ENCODE measurements around the gene CLCF1.

CLCF1 gene

GRCh38 chr11:67355023-67355793 lies 18.2 kb downstream of the CLCF1 start:
- TF ChIP-seq, protein P1, sequence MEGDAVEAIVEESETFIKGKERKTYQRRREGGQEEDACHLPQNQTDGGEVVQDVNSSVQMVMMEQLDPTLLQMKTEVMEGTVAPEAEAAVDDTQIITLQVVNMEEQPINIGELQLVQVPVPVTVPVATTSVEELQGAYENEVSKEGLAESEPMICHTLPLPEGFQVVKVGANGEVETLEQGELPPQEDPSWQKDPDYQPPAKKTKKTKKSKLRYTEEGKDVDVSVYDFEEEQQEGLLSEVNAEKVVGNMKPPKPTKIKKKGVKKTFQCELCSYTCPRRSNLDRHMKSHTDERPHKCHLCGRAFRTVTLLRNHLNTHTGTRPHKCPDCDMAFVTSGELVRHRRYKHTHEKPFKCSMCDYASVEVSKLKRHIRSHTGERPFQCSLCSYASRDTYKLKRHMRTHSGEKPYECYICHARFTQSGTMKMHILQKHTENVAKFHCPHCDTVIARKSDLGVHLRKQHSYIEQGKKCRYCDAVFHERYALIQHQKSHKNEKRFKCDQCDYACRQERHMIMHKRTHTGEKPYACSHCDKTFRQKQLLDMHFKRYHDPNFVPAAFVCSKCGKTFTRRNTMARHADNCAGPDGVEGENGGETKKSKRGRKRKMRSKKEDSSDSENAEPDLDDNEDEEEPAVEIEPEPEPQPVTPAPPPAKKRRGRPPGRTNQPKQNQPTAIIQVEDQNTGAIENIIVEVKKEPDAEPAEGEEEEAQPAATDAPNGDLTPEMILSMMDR (conservative IDR thresholded peaks at IDR 0.05; ENCODE audit: control insufficient read depth, insufficient read depth, low read depth, low read length): no peak

DNA sequence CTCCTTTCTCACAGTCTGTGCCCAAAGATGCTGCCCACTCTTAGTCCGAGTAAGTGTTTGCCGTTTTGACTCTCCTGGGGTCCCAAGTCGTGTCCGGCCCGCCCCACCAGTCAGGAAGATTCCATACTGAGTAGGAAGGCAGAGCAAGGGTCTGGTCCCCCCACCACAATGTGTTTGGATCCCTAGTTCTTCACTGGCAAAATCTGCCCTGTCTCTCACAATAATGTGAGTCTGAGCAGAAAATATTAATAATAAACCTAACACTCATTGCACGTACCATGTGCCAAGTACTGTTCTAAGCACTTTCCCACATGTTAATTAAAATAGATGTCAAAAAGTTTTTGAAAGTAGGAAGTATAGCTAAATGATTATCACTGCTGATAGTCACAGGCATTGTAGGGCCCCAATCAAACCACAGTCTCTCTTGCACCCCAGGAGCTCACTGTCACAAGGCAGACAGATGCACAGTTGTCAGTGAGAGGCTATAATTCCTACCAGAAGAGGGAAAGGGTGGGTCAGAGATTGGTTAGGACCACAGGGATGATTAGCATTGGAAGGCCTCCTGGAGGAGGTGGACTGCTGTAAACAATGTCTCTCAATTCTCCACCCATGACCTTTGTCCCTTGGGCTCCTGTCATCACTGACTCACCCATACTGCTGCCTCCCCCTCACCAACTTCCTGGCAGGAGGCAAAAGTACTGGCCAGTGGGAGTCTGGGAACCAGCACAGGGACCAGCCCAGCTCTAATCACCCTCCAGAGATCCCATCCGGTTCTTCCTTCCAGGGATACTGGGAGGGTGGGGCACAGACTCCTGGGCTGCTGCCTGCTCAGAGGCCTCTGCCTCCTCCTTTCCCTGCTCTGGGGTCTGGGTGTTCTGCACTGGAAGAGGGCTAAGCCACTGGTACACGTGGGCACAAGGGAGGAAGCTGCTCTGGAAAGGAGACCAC lies 19.0 kb downstream of the CLCF1 start:
- H3K4me3 ChIP-seq (ENCODE audit: control insufficient read depth, low read depth, low read length): peak overlapping the region; percentile 75
- TF ChIP-seq, protein P1 (conservative IDR thresholded peaks at IDR 0.05; ENCODE audit: control insufficient read depth, insufficient read depth, low read depth, low read length): peak; percentile 35
- peak; percentile 99 for DNase-seq (ENCODE audit: low read depth)

More at GRCh38 chr11:67355023-67355793, 18.2 kb downstream of the CLCF1 start:
- no peak overlapping the region for H3K4me3 ChIP-seq (ENCODE audit: control insufficient read depth, low read depth, low read length)
- DNase-seq (ENCODE audit: low read depth): no peak

DNA sequence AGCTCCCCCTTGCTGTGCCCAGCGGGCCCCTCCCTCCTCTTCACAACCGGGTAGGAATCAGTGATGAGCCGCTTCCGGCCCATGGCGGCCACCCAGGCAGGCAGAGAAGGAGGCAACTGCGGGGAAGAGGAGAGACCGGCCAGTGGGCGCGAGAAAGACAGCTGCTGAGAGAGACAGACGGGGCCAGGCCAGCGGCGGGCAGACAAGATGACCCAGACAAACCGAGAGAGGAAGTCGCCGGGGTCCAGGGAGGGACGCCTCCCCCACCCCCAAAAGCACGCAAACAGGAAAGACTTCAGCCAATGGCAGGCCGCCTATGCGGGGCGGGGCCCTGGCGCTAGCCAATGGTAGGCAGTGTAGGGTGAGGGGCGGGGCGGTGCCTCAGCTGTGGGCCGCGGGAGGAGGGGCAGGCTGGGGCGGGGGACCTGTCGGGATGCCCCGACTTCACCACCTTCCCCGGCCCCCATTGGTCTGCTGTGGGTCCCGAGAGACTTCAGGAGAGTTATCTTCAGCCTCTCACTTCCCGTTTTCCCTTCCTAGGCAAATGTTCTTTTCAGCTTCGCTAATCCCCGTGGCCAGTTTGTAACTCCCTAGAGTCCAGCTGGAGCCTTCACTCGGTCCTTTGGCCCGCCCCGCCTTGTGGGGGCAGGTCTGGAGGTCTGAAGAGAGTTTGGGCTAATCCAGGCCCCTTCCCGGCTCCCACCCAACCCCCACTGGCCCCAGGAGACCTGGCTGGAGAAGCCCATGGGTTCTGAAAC lies 19.9 kb downstream of the CLCF1 start, which contains the start of gene POLD4:
TSS of gene POLD4 (minus strand) at position 230 of the 758 bp plus-strand sequence. CDS start at position 83, 147 bp downstream.
- TF ChIP-seq, protein P1 (conservative IDR thresholded peaks at IDR 0.05; ENCODE audit: control insufficient read depth, insufficient read depth, low read depth, low read length): no peak
- peak; percentile 94 for DNase-seq (ENCODE audit: low read depth)
- H3K4me3 ChIP-seq (ENCODE audit: control insufficient read depth, low read depth, low read length): peak within 1 kb of the TSS; percentile 75

- DNase-seq (ENCODE audit: low read depth): no peak
- H3K4me3 ChIP-seq (ENCODE audit: control insufficient read depth, low read depth, low read length): peak overlapping the region; percentile 75
- TF ChIP-seq, protein P1 (conservative IDR thresholded peaks at IDR 0.05; ENCODE audit: control insufficient read depth, insufficient read depth, low read depth, low read length): no peak
Measured at GRCh38 chr11:67352546-67353316, 20.7 kb downstream of the CLCF1 start.

- H3K4me3 ChIP-seq (ENCODE audit: control insufficient read depth, low read depth, low read length): no peak overlapping the region
- DNase-seq (ENCODE audit: low read depth): peak; percentile 79
- TF ChIP-seq, protein P1 (conservative IDR thresholded peaks at IDR 0.05; ENCODE audit: control insufficient read depth, insufficient read depth, low read depth, low read length): peak; percentile 95
Measured at GRCh38 chr11:67351275-67352005, 22.0 kb downstream of the CLCF1 start.

Measured in fibroblast of mammary gland (primary cell).